GM10266 (cell line): Measurements from ENCODE around the gene ERICH3.

Experiments used
- DNase-seq: peaks from one replicate; pipeline ENCODE4 v3.0.0; 2012; ENCODE audit errors: extremely low spot score
- CTCF ChIP-seq: IDR thresholded peaks from 2 replicates; pipeline ENCODE4 v1.5.1; 2012; ENCODE audit warnings: mild to moderate bottlenecking, low read depth; ENCODE audit not compliant: control insufficient read depth, insufficient read depth; ENCODE audit errors: missing control alignments

Gene ERICH3

DNA sequence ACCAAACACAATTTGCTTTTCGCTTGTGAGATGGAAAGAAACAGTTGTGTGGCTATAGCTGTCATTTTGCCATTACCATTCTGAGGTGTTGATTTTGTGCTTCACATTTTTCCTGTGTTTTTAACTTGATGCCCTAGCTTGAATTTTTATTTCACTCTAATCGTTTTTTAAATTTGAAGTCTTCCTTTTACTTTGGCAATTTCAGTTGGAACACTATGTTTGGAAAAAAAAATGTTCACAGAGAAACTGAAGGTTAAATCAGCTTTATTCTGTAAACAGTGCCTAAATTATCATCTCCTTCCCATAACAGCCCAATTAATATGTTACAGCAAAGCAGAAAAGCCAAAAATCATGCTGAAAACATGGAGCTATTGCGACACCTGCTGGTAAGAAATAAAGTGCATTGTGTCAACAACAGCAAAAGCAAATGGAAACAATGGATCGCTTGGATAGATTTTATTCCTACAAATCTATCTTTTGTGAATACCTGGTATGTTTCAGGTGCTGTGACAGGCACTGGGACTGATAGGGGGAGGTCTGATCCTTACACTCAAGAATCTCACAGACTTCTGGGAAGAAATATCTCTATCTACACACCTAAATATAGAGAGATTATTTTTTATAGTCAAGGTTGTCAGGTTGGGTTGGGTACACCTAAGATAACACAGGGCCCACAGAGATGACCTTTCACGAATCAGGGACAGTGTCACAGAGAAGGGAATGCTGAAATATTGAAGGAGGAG is 16.2 kb upstream of the ERICH3 start:
- no peak for DNase-seq
- TF ChIP-seq CTCF, result peak; percentile 84

GRCh38 chr1:74686928-74687327 is 13.3 kb upstream of the ERICH3 start:
- no peak for DNase-seq
- TF ChIP-seq CTCF, result no peak

DNA sequence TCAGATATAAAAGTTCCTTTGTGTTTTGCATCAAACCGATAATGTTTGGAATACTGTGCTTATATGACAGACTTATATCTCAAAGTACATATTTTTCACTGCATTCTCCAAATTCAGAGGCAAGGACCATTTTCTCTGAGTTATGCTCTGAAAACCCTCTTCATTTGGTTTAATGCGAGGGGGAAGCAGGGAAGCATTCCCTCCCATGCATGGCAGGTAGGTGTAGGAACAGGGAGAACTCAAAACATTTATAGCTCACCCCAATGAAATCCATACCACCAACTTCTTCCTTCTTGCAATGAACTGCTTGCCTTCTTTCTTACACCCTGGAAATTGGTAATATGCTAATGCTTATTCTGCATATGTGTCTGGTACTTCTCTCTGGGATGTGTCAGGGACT is 10.7 kb upstream of the ERICH3 start:
- TF ChIP-seq CTCF, result no peak
- DNase-seq, result no peak

DNA sequence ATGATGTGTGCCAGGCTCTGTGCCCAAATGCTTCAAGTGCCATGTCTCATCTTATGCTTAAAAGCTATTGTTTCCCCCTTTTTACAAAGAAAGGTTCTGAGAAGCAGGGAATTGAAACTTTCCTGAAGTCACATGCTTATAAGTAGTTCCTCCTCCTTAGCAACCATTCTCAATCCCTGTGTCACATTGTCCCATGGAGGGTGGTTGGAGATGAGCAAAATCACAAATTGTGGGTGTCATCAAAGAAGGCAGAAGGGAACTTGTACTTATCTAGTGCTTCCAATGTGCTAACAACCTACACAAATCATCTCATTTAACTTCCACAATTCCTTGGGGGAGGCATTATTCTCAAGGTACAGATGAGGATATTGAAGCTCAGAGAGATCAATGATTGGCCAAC is 10.1 kb upstream of the ERICH3 start:
- TF ChIP-seq CTCF, result no peak
- no peak for DNase-seq

GRCh38 chr1:74681851-74682250 is 8.3 kb upstream of the ERICH3 start:
- TF ChIP-seq CTCF, result no peak
- DNase-seq, result no peak

DNA sequence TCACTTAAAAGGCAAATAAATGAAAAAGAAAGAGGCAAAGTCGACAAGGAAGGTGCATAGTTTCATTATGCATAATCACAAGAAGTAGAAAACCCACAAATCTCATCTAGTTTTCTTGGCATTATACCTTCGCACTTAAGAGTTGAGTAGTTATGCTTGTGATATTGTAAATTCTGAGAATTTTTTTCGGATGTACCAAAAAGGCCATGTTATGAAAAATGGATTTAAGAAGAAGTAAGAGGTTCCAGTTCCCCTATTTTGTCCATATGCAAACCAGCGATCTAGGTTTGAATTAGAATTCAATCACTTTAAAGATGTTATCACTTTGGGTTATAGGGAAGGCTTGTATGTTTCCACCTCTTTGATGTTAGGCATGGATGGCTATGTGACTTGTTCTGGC is 7.9 kb upstream of the ERICH3 start:
- no peak for TF ChIP-seq CTCF
- DNase-seq, result peak; percentile 24

DNA sequence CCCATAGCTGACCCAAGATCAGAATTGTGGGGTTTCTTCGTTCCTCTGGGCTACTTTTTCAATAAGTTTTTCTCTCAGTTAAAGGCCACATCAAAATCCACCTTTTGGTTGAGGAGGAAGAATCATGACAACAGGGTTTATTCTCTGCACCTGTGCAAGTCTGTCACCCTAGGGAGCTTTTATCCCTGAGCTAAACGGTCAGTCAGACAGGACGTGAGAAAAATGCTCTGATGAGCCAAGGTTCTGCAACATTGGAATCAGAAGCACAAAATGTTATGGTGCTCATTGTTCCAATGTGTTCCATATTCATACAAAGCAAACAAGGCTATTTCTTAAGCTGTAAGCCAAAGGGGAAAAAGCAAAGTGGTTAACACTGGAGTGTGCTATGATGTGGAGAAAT is 7.4 kb upstream of the ERICH3 start:
- TF ChIP-seq CTCF, result no peak
- DNase-seq, result no peak
